SU-DHL-6 (cell line): ENCODE measurements around the gene PRAC2.

Experiments
- H2AFZ ChIP-seq: fragments of 200-600 bp; sonication (generic); 2 replicates; pipeline ENCODE4 v1.6.1; 2014; ENCODE audit warnings: low read depth, mild to moderate bottlenecking, moderate library complexity, mixed read lengths, antibody characterized with exemption, low read length; ENCODE audit not compliant: severe bottlenecking
- H3F3A ChIP-seq: fragments of 200-600 bp; shearing (Covaris generic); 2 replicates; pipeline ENCODE4 v1.6.0; 2016; ENCODE audit warnings: antibody characterized with exemption, mild to moderate bottlenecking; ENCODE audit not compliant: insufficient read depth
- H3K27ac ChIP-seq: fragments of 200-600 bp; sonication (generic); 2 replicates; pipeline ENCODE4 v1.5.1; 2016; ENCODE audit warnings: low read depth, mild to moderate bottlenecking, low read length, moderate library complexity, mixed read lengths
- H3K27me3 ChIP-seq: fragments of 200-600 bp; sonication (generic), shearing (Covaris generic); 2 replicates; pipeline ENCODE4 v1.6.0; 2014; ENCODE audit warnings: mild to moderate bottlenecking, low read length
- H3K36me3 ChIP-seq: fragments of 200-600 bp; sonication (generic); 2 replicates; pipeline ENCODE4 v1.6.1; 2014; ENCODE audit warnings: mild to moderate bottlenecking, low read length, mixed read lengths
- H3K4me2 ChIP-seq: fragments of 300-600, 200-600 bp; shearing (Covaris generic), sonication (generic); 2 replicates; pipeline ENCODE4 v1.6.0; 2014; ENCODE audit warnings: low read length, low read depth, mild to moderate bottlenecking; ENCODE audit not compliant: poor library complexity, severe bottlenecking
- H3K4me3 ChIP-seq: fragments of 200-600 bp; sonication (generic); 2 replicates; pipeline ENCODE4 v1.5.1; 2014; ENCODE audit warnings: antibody characterized with exemption, low read length, mild to moderate bottlenecking, mixed read lengths; ENCODE audit not compliant: insufficient read depth, poor library complexity, severe bottlenecking
- H3K79me2 ChIP-seq: fragments of 200-600 bp; sonication (generic); 2 replicates; pipeline ENCODE4 v1.6.1; 2014; ENCODE audit warnings: mild to moderate bottlenecking, low read length, moderate library complexity; ENCODE audit not compliant: insufficient read depth
- H3K9ac ChIP-seq: fragments of 200-600 bp; sonication (generic); 2 replicates; pipeline ENCODE4 v1.7.0; 2014; ENCODE audit warnings: mild to moderate bottlenecking, low read length
- H3K9me2 ChIP-seq: fragments of 200-600 bp; sonication (generic); replicated peaks from 2 replicates; pipeline ENCODE4 v1.6.1; 2014; ENCODE audit warnings: low read length; ENCODE audit not compliant: insufficient read depth
- H3K9me3 ChIP-seq: fragments of 200-600 bp; sonication (generic); 2 replicates; pipeline ENCODE4 v1.6.1; 2014; ENCODE audit warnings: low read length, mixed read lengths; ENCODE audit not compliant: insufficient read depth
- H4K20me1 ChIP-seq: fragments of 200-600 bp; sonication (generic); 2 replicates; pipeline ENCODE4 v1.6.1; 2014; ENCODE audit warnings: low read depth, mild to moderate bottlenecking, antibody characterized with exemption, low read length, moderate library complexity, mixed read lengths
- CTCF ChIP-seq: fragments of 200-600 bp; sonication (generic); IDR thresholded peaks from one replicate; pipeline ENCODE4 v1.5.1; 2017; ENCODE audit warnings: antibody characterized with exemption, mild to moderate bottlenecking, low read length, moderate library complexity; ENCODE audit not compliant: insufficient read depth, poor library complexity, severe bottlenecking
- EZH2phosphoT487 ChIP-seq: fragments of 200-600 bp; sonication (generic), shearing (Covaris generic); conservative IDR thresholded peaks from 2 replicates; pipeline ENCODE4 v1.6.1; 2018; ENCODE audit warnings: mild to moderate bottlenecking, antibody characterized with exemption, low read length, moderate library complexity, mixed read lengths

Gene PRAC2

GRCh38 chr17:48679385-48680096, 43.4 kb upstream of the PRAC2 start:
- Histone ChIP-seq H3K27me3 (no peaks in the 10 kb centered on the region), H3K9me2 (no peaks in the 10 kb centered on the region), H3K9ac (no peak overlapping the region), H3K79me2 (no peaks in the 10 kb centered on the region), H4K20me1 (no peaks in the 10 kb centered on the region), H3K4me3 (no peak overlapping the region), H3K9me3 (no peaks in the 10 kb centered on the region), H3F3A (no peaks in the 10 kb centered on the region), H3K27ac (no peak overlapping the region), H2AFZ (no peak overlapping the region), H3K4me2 (no peak overlapping the region), H3K36me3 (no peaks in the 10 kb centered on the region)
- TF ChIP-seq EZH2phosphoT487 (no peak), CTCF (no peak)

- Histone ChIP-seq H3K27me3 (no peaks in the 10 kb centered on the region), H2AFZ (no peak overlapping the region), H3K9ac (no peak overlapping the region), H3K27ac (no peak overlapping the region), H3K4me3 (no peak overlapping the region), H3F3A (no peaks in the 10 kb centered on the region), H3K9me2 (no peaks in the 10 kb centered on the region), H3K4me2 (no peak overlapping the region), H3K9me3 (no peaks in the 10 kb centered on the region), H3K36me3 (no peaks in the 10 kb centered on the region), H3K79me2 (no peaks in the 10 kb centered on the region), H4K20me1 (no peaks in the 10 kb centered on the region)
- no peak for TF ChIP-seq CTCF
- no peak for TF ChIP-seq EZH2phosphoT487
Observed at GRCh38 chr17:48681609-48682008, 41.4 kb upstream of the PRAC2 start.

- Histone ChIP-seq H3K79me2 (no peaks in the 10 kb centered on the region), H4K20me1 (no peaks in the 10 kb centered on the region), H3K9ac (no peak overlapping the region), H3K9me2 (no peaks in the 10 kb centered on the region), H3K27me3 (no peaks in the 10 kb centered on the region), H3K36me3 (no peaks in the 10 kb centered on the region), H3K4me3 (no peak overlapping the region), H3K4me2 (no peak overlapping the region), H2AFZ (no peak overlapping the region), H3K9me3 (no peaks in the 10 kb centered on the region), H3F3A (no peaks in the 10 kb centered on the region), H3K27ac (no peak overlapping the region)
- no peak for TF ChIP-seq CTCF
- TF ChIP-seq EZH2phosphoT487, result no peak
Observed at GRCh38 chr17:48690655-48691054, 32.3 kb upstream of the PRAC2 start.
